ENCODE data around the gene GBA3. TPM values are rescaled to one million over a fixed set of nuclear protein-coding genes. Genes with fewer than 3 reads are reported as not detected.

The GBA3 gene
- total RNA-seq: 10 to 100 TPM in 3 of 4 donors, 1 to 10 TPM in 1; 2.8 to 66.1 (median 24.7) TPM

DNA sequence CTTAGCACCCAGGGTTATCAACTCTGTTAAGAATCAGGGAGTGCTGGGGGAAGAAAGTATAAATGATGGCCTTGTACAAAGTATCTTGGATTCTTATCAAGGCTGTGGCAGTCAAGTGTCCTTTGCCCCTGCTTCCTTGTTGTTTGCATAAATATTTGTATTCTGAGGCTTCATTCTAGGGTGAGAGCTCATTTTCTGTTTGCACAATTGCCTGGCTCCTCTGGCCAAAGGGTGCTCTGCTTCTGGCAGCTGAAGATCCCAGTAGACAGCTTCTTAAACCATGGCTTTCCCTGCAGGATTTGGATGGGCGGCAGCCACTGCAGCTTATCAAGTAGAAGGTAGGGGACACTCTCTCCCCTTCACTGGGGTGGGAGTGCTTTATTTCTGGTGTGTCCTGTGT is at the start of gene GBA3:
Gene GBA3, plus strand, starts transcription at position 202 of the 400 bp plus-strand sequence.
- H3K27me3 ChIP-seq: no peaks in the 10 kb centered on the region
- H3K27ac ChIP-seq: peak within 1 kb of the TSS in 3 of 4 donors; percentile 2 to 59 (median 31)
- peaks cover 0 to 38% (median 8%) of the 10 kb centered on the region in 4 donors for H3K4me1 ChIP-seq
- no peaks in the 10 kb centered on the region for H3K9me3 ChIP-seq
- TF ChIP-seq POLR2A (IDR thresholded peaks at IDR 0.05): no peak
- TF ChIP-seq EP300 (IDR thresholded peaks at IDR 0.05; ENCODE audit: low read depth): no peak
- TF ChIP-seq, protein P1, sequence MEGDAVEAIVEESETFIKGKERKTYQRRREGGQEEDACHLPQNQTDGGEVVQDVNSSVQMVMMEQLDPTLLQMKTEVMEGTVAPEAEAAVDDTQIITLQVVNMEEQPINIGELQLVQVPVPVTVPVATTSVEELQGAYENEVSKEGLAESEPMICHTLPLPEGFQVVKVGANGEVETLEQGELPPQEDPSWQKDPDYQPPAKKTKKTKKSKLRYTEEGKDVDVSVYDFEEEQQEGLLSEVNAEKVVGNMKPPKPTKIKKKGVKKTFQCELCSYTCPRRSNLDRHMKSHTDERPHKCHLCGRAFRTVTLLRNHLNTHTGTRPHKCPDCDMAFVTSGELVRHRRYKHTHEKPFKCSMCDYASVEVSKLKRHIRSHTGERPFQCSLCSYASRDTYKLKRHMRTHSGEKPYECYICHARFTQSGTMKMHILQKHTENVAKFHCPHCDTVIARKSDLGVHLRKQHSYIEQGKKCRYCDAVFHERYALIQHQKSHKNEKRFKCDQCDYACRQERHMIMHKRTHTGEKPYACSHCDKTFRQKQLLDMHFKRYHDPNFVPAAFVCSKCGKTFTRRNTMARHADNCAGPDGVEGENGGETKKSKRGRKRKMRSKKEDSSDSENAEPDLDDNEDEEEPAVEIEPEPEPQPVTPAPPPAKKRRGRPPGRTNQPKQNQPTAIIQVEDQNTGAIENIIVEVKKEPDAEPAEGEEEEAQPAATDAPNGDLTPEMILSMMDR (IDR thresholded peaks at IDR 0.05): no peak
- TF ChIP-seq POLR2AphosphoS5 (IDR thresholded peaks at IDR 0.05): no peak
- peak within 1 kb of the TSS in 1 of 4 donors; percentile 21 for H3K4me3 ChIP-seq
- WGBS, 2 donors (ENCODE audit: low coverage in 1 of 2): 32 to 33% methylated on average over 1 of the region's 1 CpG
- peak; percentile 48 for DNase-seq
- intact Hi-C loops (cut with DNase I; ENCODE audit: low total_unique reads): no loop called here
- in situ Hi-C loops (cut with MboI; ENCODE audit: low pct_ligation_motif_present in 1 of 4, low pct_unique_long_range_greater_than_20kb in 1 of 4, low sequenced_read_pairs in 3 of 4): loop anchor here (5.0 to 25.0 kb wide), 4 partner anchors 275 to 905 kb away; no protein-coding TSS in a partner anchor
- no peaks in the 10 kb centered on the region for H3K36me3 ChIP-seq

GRCh38 chr4:22643952-22644351 is 48.8 kb upstream of the GBA3 start:
- in situ Hi-C loops (cut with MboI; ENCODE audit: low pct_ligation_motif_present in 1 of 4, low pct_unique_long_range_greater_than_20kb in 1 of 4, low sequenced_read_pairs in 3 of 4) (no loop called here), intact Hi-C loops (cut with DNase I; ENCODE audit: low total_unique reads) (no loop called here)
- peaks cover 0 to 3% of the 10 kb centered on the region in 2 donors for H3K9me3 ChIP-seq
- no peaks in the 10 kb centered on the region for H3K36me3 ChIP-seq
- no peaks in the 10 kb centered on the region for H3K4me1 ChIP-seq
- no peaks in the 10 kb centered on the region for H3K27me3 ChIP-seq
- H3K27ac ChIP-seq: no peak overlapping the region
- WGBS, 2 donors (ENCODE audit: low coverage in 1 of 2): 88 to 100% methylated on average over 2 to 4 of the region's 4 CpGs
- no peak overlapping the region for H3K4me3 ChIP-seq
- no peak for DNase-seq
- TF ChIP-seq, protein P1 (IDR thresholded peaks at IDR 0.05): no peak
- TF ChIP-seq EP300 (IDR thresholded peaks at IDR 0.05; ENCODE audit: low read depth) (no peak), POLR2A (IDR thresholded peaks at IDR 0.05) (no peak), POLR2AphosphoS5 (IDR thresholded peaks at IDR 0.05) (no peak)

DNA sequence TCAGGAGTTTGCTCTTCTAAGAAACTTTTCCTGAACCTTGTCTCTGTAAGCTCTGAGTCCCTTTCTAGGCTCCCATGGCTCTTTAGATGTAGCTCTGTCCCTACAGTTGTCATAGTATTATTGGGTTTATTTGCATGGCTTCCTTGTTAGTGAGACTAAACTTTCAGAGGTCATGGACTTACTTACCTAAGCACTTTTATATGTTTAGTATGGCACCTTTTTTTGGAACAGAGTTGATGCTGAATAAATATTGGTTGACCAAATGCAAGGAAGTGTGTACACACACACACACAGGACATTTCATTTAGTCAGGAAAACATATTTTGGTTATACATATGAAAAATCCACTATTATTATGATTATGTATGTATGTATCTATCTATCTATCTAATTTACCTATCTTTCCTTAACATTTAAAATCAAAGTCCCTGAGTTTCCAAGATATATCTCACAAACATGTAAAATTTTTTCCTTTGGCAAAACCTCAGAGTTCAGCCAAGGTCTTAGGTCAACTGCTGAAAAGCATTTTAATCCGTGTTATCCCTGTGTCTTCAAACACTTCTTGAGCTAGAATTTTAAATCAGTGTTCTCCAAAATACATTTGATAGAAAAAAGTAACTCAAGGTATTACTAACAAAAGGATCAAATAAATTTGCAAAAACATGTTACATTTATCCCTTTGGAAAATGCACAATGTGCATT is 47.1 kb upstream of the GBA3 start:
- H3K4me3 ChIP-seq: no peak overlapping the region
- WGBS, 2 donors (ENCODE audit: low coverage in 1 of 2): 73 to 88% methylated on average over 1 of the region's 1 CpG
- no peaks in the 10 kb centered on the region for H3K27me3 ChIP-seq
- no peaks in the 10 kb centered on the region for H3K4me1 ChIP-seq
- H3K9me3 ChIP-seq: no peaks in the 10 kb centered on the region
- in situ Hi-C loops (cut with MboI; ENCODE audit: low pct_ligation_motif_present in 1 of 4, low pct_unique_long_range_greater_than_20kb in 1 of 4, low sequenced_read_pairs in 3 of 4) (no loop called here), intact Hi-C loops (cut with DNase I; ENCODE audit: low total_unique reads) (no loop called here)
- no peak overlapping the region for H3K27ac ChIP-seq
- no peak for DNase-seq
- TF ChIP-seq POLR2A (IDR thresholded peaks at IDR 0.05) (no peak), POLR2AphosphoS5 (IDR thresholded peaks at IDR 0.05) (no peak), EP300 (IDR thresholded peaks at IDR 0.05; ENCODE audit: low read depth) (no peak)
- TF ChIP-seq, protein P1 (IDR thresholded peaks at IDR 0.05): no peak
- H3K36me3 ChIP-seq: no peaks in the 10 kb centered on the region

- Histone ChIP-seq H3K9me3 (no peaks in the 10 kb centered on the region), H3K4me1 (no peaks in the 10 kb centered on the region), H3K36me3 (no peaks in the 10 kb centered on the region), H3K27me3 (no peaks in the 10 kb centered on the region), H3K27ac (no peak overlapping the region), H3K4me3 (no peak overlapping the region)
- 87 to 95% methylated on average over 8 of the region's 8 CpGs for WGBS, 2 donors (ENCODE audit: low coverage in 1 of 2)
- no peak for DNase-seq
- intact Hi-C loops (cut with DNase I; ENCODE audit: low total_unique reads): no loop called here
- TF ChIP-seq, protein P1 (IDR thresholded peaks at IDR 0.05): no peak
- TF ChIP-seq EP300 (IDR thresholded peaks at IDR 0.05; ENCODE audit: low read depth) (no peak), POLR2A (IDR thresholded peaks at IDR 0.05) (no peak), POLR2AphosphoS5 (IDR thresholded peaks at IDR 0.05) (no peak)
- in situ Hi-C loops (cut with MboI; ENCODE audit: low pct_ligation_motif_present in 1 of 4, low pct_unique_long_range_greater_than_20kb in 1 of 4, low sequenced_read_pairs in 3 of 4): no loop called here
Observed at GRCh38 chr4:22648996-22649395, 43.7 kb upstream of the GBA3 start.

Measured in transverse colon (tissue), 4 donors.